ENCODE results near the gene STAT5B.
"Not testable (repeated sequence)": the region's sequence is repeated elsewhere in the genome, so short reads cannot be mapped to it uniquely, and the experiment has no call there.

The STAT5B gene

DNA sequence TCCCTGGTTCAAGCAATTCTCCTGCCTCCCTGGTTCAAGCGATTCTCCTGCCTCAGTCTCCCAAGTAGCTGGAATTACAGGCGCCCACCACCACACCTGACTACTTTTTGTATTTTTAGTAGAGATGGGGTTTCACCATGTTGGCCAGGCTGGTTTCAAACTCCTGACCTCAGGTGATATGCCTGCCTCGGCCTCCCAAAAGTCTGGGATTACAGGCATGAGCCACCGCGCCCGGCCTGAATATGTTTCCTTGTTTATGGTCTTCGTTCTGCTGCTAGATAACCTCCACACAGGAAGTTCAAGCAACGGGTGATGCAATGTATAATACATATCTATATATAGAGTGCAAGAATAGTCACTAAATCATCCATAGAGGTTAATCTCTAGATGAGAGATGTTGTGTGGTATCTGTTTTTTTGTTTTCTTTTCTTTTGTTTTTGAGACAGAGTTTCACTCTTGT, 70.0 kb downstream of the STAT5B start:
- H3K4me1 ChIP-seq (ENCODE audit: control insufficient read depth, insufficient read depth, low read length); H3K4me3 ChIP-seq (ENCODE audit: low read length); H3K36me3 ChIP-seq (ENCODE audit: control insufficient read depth, insufficient read depth, low read length): not testable (repeated sequence)

DNA sequence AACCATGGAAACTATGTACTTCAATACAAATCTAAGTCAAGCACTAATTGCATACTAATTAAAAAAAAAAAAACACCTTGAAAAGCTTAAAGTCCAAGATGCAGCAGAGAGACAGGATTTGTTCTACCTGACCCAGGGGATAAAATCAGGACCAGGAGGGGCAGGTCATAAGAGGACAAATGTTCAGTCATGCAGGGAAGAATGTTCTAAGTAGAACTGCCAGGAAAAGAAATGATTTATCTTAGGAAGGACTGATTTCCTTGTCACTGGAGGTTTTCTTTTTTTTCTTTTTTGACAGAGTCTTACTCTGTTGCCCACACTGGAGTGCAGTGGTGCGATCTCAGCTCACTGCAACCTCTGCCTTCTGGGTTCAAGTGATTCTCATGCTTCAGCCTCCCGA, 72.8 kb downstream of the STAT5B start:
- Histone ChIP-seq H3K4me3 (ENCODE audit: low read length) (no peak overlapping the region), H3K9me3 (ENCODE audit: control insufficient read depth, low read length) (no peaks in the 10 kb centered on the region), H3K9ac (ENCODE audit: low read length) (no peak overlapping the region), H3K4me1 (ENCODE audit: control insufficient read depth, insufficient read depth, low read length) (peaks cover 17% of the 10 kb centered on the region), H3K36me3 (ENCODE audit: control insufficient read depth, insufficient read depth, low read length) (peaks cover 3% of the 10 kb centered on the region), H3K27me3 (ENCODE audit: control insufficient read depth, insufficient read depth, low read length) (no peaks in the 10 kb centered on the region)

More for the DNA sequence above, 70.0 kb downstream of the STAT5B start:
- not testable (repeated sequence) for H3K9ac ChIP-seq (ENCODE audit: low read length); H3K9me3 ChIP-seq (ENCODE audit: control insufficient read depth, low read length); H3K27me3 ChIP-seq (ENCODE audit: control insufficient read depth, insufficient read depth, low read length)

DNA sequence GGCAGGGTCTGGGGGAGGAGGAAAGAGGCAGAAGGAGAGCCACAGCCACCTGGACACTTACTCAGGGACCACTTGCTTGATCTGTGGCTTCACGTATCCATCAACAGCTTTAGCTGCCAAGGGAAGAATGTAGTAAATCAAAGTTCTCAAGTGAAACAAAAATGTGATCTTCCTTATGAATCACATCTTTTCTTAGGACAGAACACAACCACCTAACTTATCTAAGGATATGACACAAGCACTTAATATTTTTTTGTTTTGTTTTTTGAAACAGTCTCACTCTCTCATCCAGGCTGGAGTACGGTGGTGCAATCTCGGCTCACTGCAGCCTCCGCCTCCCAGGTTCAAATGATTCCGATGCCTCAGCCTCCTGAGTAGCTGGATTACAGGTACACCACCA, 73.5 kb downstream of the STAT5B start:
- Histone ChIP-seq H3K4me3 (ENCODE audit: low read length) (no peak overlapping the region), H3K9me3 (ENCODE audit: control insufficient read depth, low read length) (no peaks in the 10 kb centered on the region), H3K27me3 (ENCODE audit: control insufficient read depth, insufficient read depth, low read length) (no peaks in the 10 kb centered on the region), H3K9ac (ENCODE audit: low read length) (no peak overlapping the region), H3K4me1 (ENCODE audit: control insufficient read depth, insufficient read depth, low read length) (peaks cover 17% of the 10 kb centered on the region), H3K36me3 (ENCODE audit: control insufficient read depth, insufficient read depth, low read length) (peaks cover 3% of the 10 kb centered on the region)

DNA sequence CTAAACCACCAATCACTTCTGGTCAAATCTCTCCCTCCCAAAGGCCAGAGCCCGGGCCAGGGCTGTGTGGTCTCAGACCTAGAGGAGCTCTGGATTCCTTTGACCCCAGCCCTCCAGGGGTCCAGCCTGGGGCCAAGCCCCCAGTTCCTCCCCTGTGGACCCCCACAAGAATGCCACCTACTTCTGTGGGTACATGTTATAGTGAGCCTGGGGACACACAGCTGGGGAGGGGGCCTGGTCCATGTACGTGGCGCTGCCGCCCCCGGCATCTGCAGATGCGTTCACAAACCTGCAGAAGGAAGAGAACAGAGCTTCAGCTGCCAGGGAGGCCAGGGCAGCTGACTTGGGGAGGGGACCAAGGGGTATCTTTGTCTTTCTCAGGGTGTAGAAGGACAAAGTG, 74.0 kb downstream of the STAT5B start:
- Histone ChIP-seq H3K9ac (ENCODE audit: low read length) (no peak overlapping the region), H3K9me3 (ENCODE audit: control insufficient read depth, low read length) (no peaks in the 10 kb centered on the region), H3K27me3 (ENCODE audit: control insufficient read depth, insufficient read depth, low read length) (no peaks in the 10 kb centered on the region), H3K36me3 (ENCODE audit: control insufficient read depth, insufficient read depth, low read length) (peaks cover 3% of the 10 kb centered on the region), H3K4me3 (ENCODE audit: low read length) (no peak overlapping the region), H3K4me1 (ENCODE audit: control insufficient read depth, insufficient read depth, low read length) (peaks cover 17% of the 10 kb centered on the region)

DNA sequence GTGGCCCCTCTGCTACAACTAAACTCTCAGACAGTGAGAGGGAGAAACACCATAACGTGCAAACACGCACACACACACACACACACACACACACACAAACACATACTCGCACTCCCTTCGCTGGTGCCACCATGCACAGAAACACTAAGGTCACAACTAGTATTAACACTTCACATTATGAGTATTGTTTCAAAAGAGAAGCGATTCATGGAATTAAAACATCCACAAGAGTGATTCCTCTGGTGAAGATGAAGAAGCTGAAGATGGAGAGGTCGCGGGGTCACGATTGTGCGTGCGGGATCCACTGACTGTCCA, 74.8 kb downstream of the STAT5B start:
- peaks cover 17% of the 10 kb centered on the region for H3K4me1 ChIP-seq (ENCODE audit: control insufficient read depth, insufficient read depth, low read length)
- no peak overlapping the region for H3K4me3 ChIP-seq (ENCODE audit: low read length)
- no peaks in the 10 kb centered on the region for H3K9me3 ChIP-seq (ENCODE audit: control insufficient read depth, low read length)
- no peaks in the 10 kb centered on the region for H3K27me3 ChIP-seq (ENCODE audit: control insufficient read depth, insufficient read depth, low read length)
- no peak overlapping the region for H3K9ac ChIP-seq (ENCODE audit: low read length)
- peaks cover 3% of the 10 kb centered on the region for H3K36me3 ChIP-seq (ENCODE audit: control insufficient read depth, insufficient read depth, low read length)

DNA sequence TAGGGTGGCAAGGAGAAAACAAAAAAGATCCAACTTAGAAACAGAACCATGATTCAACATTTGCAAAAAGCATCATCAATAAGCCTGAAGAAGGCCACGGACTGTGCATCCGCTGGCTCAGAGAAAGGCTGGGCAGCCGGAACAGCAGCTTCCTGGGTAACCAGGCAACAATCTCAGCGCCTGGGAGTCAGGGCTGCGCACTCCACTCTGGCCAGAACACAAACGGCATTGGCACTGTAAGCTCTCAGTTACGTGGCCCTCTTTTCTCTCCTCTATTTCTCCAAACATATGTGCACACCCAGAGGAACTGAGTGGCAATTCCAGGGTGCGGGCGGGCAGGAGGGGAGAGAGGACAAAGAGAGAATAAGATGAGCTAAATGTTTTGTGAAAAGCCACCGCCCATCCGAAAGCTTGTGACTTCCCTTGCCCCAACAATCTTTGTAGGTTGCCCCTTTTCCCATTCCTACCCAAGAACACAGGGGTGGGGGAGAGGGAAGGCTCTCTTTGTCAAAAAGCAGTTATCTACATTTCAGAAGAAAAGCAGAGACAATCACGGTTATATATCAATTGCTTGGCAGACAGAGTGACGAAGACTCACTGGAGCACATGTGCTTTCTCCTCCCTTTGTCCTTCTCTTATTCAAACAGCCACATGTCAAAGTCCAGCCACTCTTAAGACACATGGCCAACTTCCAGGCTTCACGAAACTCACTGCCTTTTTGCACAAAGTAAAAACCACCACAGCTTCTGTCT, 75.3 kb downstream of the STAT5B start:
- Histone ChIP-seq H3K36me3 (ENCODE audit: control insufficient read depth, insufficient read depth, low read length) (peaks cover 3% of the 10 kb centered on the region), H3K4me1 (ENCODE audit: control insufficient read depth, insufficient read depth, low read length) (peaks cover 17% of the 10 kb centered on the region), H3K9ac (ENCODE audit: low read length) (no peak overlapping the region), H3K9me3 (ENCODE audit: control insufficient read depth, low read length) (no peaks in the 10 kb centered on the region), H3K27me3 (ENCODE audit: control insufficient read depth, insufficient read depth, low read length) (no peaks in the 10 kb centered on the region), H3K4me3 (ENCODE audit: low read length) (no peak overlapping the region)

DNA sequence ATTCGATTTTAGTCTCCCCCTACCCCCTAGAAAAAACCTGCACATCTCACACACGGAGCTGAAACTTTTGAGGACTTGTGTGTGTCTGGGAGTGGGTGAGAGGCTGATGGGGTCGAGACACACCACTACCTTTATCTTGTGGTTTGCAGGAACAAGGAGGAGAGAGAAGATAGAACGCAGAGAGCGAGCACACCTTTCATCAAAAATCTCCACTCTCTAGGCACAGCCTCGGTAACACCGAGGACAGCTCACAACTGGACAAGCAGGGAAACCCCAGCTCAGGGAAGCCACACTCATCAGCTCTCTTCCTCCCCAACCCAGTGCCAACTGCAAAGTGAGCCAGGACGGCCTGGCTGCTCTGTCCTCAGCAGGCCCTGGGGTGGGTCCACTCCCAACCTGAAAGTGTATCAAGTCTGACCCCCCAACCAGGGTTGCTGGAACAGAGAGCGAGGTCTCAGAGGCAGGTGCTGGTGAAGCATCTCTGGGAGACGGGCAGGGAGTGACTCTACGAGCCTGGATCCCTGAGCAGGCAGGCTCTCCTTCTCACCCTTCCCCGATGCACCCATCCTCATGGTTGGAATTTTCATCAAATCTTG, 76.7 kb downstream of the STAT5B start:
- peaks cover 18% of the 10 kb centered on the region for H3K4me1 ChIP-seq (ENCODE audit: control insufficient read depth, insufficient read depth, low read length)
- no peak overlapping the region for H3K4me3 ChIP-seq (ENCODE audit: low read length)
- H3K9ac ChIP-seq (ENCODE audit: low read length) = no peak overlapping the region
- H3K27me3 ChIP-seq (ENCODE audit: control insufficient read depth, insufficient read depth, low read length) = no peaks in the 10 kb centered on the region
- no peaks in the 10 kb centered on the region for H3K9me3 ChIP-seq (ENCODE audit: control insufficient read depth, low read length)
- H3K36me3 ChIP-seq (ENCODE audit: control insufficient read depth, insufficient read depth, low read length) = no peaks in the 10 kb centered on the region

DNA sequence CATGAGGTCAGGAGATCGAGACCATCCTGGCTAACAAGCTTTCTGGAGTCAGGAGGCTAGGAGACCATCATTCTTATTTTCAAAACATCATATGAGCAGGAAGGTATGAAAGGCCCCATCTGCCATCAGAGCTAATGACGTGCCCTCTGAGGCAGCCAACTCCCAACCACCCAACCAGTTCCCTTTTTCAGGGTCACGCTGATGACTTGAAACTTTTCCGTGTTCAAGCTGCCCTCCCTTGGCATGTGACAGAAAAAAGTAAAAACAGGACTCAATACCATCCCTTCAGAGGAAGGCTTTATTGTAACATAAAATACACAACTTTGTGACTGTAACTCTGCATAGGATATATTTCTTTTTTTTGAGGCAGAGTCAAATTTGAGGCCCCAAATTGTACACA, 77.3 kb downstream of the STAT5B start:
- Histone ChIP-seq H3K4me1 (ENCODE audit: control insufficient read depth, insufficient read depth, low read length) (peaks cover 24% of the 10 kb centered on the region), H3K4me3 (ENCODE audit: low read length) (no peak overlapping the region), H3K36me3 (ENCODE audit: control insufficient read depth, insufficient read depth, low read length) (no peaks in the 10 kb centered on the region), H3K27me3 (ENCODE audit: control insufficient read depth, insufficient read depth, low read length) (no peaks in the 10 kb centered on the region), H3K9me3 (ENCODE audit: control insufficient read depth, low read length) (no peaks in the 10 kb centered on the region), H3K9ac (ENCODE audit: low read length) (no peak overlapping the region)

DNA sequence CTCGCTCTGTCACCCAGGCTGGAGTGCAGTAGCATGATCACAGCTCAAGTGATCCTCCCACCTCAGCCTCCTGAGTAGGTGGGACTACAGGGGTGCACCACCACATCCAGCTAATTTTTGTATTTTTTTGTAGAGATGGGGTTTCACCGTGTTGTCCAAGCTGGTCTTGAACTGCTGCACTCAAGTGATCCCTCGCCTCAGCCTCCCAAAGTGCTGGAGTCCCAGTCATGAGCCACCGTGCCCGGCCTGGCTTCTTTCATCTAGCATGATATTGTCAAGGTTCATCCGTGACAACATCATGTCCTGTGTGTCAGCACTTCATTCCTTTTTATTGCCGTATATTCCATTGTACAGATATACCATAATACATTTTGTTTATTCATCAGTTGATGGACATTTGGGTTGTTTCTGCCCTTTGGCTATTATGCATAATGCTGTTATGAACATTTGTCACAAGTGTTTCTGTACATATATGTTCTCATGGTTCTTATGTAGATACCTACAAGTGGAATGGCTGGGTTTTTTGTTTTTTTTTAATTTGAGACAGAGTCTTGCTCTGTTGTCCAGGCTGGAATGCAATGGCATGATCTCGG, 78.5 kb downstream of the STAT5B start:
- Histone ChIP-seq H3K9me3 (ENCODE audit: control insufficient read depth, low read length) (no peaks in the 10 kb centered on the region), H3K9ac (ENCODE audit: low read length) (no peak overlapping the region), H3K27me3 (ENCODE audit: control insufficient read depth, insufficient read depth, low read length) (no peaks in the 10 kb centered on the region), H3K36me3 (ENCODE audit: control insufficient read depth, insufficient read depth, low read length) (no peaks in the 10 kb centered on the region), H3K4me3 (ENCODE audit: low read length) (no peak overlapping the region), H3K4me1 (ENCODE audit: control insufficient read depth, insufficient read depth, low read length) (peaks cover 34% of the 10 kb centered on the region)

DNA sequence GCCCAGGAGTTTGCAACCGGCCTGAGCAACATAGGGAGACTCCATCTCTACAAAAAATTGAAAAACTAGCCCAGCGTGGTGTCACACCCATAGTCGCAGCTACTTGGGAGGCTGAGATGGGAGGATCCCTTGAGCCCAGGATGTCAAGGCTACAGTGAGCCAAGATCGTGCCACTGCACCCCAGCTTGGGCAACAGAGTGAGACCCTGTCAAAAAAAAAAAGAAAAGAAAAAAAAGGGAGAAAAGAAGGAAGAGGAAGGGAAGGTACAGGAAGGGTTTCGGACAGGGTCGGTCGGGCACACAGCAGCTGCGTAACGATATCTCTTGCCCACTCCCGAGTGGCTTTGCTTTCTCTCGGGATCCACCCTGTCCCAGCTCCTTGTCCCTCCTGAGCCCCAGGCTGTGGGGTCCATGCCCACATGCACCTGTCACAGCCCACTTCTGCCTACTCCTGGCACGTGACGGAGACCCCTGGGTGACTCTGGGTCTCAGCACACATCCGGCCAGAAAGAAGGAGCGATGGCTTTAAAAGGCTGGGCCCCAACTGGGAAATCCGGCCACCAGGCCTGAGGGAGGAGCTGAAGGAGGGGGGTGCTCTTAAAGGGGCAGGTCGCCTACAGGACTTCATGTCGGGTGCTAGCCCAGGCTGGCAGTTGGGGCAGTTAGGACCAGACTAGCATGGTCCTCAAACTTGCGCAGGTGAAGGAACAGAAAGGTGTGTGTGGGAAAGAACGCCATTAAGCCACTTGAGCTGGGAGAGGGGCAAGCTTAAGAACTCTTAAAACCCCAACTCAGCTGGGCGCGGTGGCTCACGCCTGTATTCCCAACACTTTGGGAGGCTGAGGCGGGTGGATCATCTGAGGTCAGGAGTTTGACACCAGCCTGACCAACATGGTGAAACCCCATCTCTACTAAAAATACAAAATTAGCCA, 82.0 kb downstream of the STAT5B start, which contains the start of gene GHDC:
GHDC (minus strand) TSS at position 526 of the 931 bp plus-strand sequence. CDS start 913 bp downstream, outside the sequence.
- peak within 1 kb of the TSS; percentile 86 for H3K9ac ChIP-seq (ENCODE audit: low read length)
- H3K4me1 ChIP-seq (ENCODE audit: control insufficient read depth, insufficient read depth, low read length) = peaks cover 17% of the 10 kb centered on the region
- no peaks in the 10 kb centered on the region for H3K36me3 ChIP-seq (ENCODE audit: control insufficient read depth, insufficient read depth, low read length)
- no peaks in the 10 kb centered on the region for H3K27me3 ChIP-seq (ENCODE audit: control insufficient read depth, insufficient read depth, low read length)
- H3K9me3 ChIP-seq (ENCODE audit: control insufficient read depth, low read length) = no peaks in the 10 kb centered on the region
- H3K4me3 ChIP-seq (ENCODE audit: low read length) = peak within 1 kb of the TSS; percentile 97

DNA sequence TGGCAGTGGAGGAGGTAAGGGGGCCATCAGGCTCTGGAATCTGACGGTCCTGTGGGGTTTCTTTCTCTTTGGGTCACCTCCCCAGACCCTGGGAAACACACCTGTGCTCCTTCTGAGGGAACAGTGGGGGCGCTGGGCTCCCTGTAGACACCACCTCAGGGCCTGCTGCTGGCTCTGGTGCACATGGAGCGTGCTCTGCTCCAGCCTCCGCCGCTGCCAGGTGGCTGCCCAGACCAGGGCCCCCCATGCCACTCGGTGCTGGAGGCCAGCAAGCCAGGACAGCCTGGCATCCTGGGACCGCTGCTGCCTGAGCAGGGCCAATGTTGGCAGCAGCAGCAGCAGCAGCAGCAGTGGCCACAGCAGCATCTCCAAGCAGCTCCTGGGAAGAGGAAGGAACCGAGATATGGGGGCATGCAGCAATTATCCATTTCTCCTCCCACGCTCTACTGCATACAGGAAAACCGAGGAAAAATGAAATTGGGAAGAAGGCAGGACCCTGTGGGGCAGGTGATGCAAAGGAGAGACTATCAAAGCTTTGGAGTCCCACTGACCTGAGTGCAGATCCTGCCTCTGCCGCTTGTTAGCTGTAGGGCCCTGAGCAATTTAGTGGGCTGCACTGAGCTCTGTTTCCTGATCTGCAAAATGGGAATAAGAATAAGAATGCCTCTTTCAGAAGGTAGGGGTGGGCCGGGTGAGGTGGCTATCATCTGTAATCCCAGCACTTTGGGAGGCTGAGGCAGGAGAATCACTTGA, 82.8 kb downstream of the STAT5B start:
- Histone ChIP-seq H3K27me3 (ENCODE audit: control insufficient read depth, insufficient read depth, low read length) (no peaks in the 10 kb centered on the region), H3K9ac (ENCODE audit: low read length) (peak overlapping the region; percentile 86), H3K4me3 (ENCODE audit: low read length) (peak overlapping the region; percentile 97), H3K36me3 (ENCODE audit: control insufficient read depth, insufficient read depth, low read length) (no peaks in the 10 kb centered on the region), H3K4me1 (ENCODE audit: control insufficient read depth, insufficient read depth, low read length) (peaks cover 17% of the 10 kb centered on the region), H3K9me3 (ENCODE audit: control insufficient read depth, low read length) (no peaks in the 10 kb centered on the region)
